GM21717 (cell line): ENCODE results near the gene MEX3D.

Experiments
- ATAC-seq: cut with Tn5 transposase; IDR thresholded peaks from one replicate; pipeline ENCODE4 v1.9.1; 2021; ENCODE audit warnings: mild to moderate bottlenecking, moderate library complexity; ENCODE audit not compliant: unreplicated experiment

MEX3D gene

DNA sequence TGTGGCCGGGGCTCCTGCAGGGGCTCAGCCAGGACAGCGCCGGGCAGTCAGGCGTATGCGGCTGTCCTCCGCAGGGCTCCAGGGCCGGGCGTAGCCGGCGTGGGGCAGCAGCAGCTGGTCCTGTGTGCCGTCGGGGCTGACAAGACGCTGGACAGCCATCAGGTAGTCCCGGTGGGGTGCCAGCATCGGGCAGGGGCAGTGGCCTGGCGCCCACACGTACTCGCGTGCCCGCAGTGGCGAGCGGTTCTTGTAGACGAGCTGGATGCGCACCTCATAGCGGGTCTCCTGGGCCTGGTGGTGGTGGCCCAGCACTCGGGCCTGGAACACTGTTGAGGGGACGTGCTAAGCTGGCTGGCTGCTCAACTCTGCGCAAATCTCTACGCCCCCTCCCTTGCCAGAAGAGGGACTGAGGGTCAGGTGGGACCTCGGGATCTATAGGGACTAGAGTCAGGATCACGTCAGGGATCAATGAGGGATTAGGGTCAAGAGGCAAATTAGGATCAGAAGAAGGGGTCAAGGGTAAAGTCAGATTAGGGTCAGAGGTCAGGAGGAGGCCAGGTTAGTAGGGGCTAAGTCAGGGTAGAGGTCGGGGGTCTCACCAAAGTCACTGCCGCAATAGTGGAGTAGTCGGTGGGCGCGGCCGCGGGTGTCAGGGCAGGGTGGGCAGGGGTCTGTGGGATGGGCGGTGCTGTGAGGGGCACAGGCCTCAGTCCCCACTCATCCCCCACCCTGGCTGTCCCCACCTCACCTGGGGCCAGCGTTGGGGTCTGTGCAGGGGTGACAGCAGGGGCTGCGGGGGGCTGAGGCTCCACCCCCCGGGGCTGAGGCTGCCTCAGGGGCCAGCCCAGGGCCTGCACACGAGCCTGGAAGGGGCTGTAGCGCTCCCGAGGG, 61.9 kb downstream of the MEX3D start:
- ATAC-seq: no peak

DNA sequence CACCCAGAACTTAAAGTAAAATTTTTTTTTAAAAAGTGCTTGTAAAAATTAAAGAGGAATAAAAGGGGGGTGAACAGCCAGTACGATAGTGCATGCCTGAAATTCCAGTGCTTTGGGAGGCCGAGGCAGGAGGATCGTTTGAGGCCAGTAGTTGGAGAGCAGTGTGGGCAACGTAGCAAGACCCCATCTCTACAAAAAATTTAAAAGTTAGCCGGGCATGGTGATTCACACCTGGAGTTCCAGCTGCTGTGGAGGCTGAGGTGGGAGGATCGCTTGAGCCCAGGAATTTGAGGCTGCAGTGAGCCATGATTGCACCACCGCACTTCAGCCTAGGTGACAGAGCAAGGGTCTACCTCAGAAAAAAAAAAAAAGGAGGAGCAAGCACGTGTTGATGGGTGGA, 63.1 kb downstream of the MEX3D start:
- no peak for ATAC-seq
